ENCODE results near the gene FAM200A.

DNA sequence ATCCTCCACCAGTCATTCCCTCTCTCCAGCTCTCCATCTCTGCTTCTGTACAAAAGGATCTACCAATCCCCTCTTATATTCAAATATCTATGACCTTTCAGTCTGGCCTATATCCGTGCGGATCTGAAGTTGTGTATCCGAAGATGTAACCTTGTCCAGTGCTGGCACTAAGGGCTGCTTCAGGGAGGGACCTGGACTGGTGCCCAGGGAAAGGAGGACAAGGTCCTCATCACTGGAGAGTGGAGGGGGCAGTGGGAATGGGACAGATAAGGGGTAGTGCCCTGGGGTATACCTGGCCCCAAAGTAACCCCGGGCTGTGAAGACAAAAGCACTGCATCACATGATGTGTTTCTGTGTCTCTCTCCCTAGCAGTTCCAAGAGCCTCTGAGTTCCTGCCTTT is 47.9 kb upstream of the FAM200A start:
- TF ChIP-seq POLR2A (IDR thresholded peaks at IDR 0.05; ENCODE audit: borderline replicate concordance, extremely low read depth, insufficient read depth, insufficient read length), result no peak
- TF ChIP-seq, protein P1, sequence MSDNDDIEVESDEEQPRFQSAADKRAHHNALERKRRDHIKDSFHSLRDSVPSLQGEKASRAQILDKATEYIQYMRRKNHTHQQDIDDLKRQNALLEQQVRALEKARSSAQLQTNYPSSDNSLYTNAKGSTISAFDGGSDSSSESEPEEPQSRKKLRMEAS (IDR thresholded peaks at IDR 0.05), result no peak
- TF ChIP-seq EZH2 (IDR thresholded peaks at IDR 0.05), result no peak
- no peak for TF ChIP-seq SP1 (IDR thresholded peaks at IDR 0.05; ENCODE audit: low read depth)
- TF ChIP-seq POLR2AphosphoS5 (IDR thresholded peaks at IDR 0.05; ENCODE audit: low read depth, low read length), result no peak
- TF ChIP-seq, protein P2, sequence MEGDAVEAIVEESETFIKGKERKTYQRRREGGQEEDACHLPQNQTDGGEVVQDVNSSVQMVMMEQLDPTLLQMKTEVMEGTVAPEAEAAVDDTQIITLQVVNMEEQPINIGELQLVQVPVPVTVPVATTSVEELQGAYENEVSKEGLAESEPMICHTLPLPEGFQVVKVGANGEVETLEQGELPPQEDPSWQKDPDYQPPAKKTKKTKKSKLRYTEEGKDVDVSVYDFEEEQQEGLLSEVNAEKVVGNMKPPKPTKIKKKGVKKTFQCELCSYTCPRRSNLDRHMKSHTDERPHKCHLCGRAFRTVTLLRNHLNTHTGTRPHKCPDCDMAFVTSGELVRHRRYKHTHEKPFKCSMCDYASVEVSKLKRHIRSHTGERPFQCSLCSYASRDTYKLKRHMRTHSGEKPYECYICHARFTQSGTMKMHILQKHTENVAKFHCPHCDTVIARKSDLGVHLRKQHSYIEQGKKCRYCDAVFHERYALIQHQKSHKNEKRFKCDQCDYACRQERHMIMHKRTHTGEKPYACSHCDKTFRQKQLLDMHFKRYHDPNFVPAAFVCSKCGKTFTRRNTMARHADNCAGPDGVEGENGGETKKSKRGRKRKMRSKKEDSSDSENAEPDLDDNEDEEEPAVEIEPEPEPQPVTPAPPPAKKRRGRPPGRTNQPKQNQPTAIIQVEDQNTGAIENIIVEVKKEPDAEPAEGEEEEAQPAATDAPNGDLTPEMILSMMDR (IDR thresholded peaks at IDR 0.05 in 2 of 3, conservative IDR thresholded peaks at IDR 0.05 in 1 of 3; ENCODE audit: borderline replicate concordance in 1 of 3, insufficient read depth in 1 of 3, low read depth in 2 of 3, low read length in 2 of 3), result no peak
- no peak for TF ChIP-seq EZH2phosphoT487 (IDR thresholded peaks at IDR 0.05; ENCODE audit: borderline replicate concordance)
- no peak for TF ChIP-seq ELF1 (IDR thresholded peaks at IDR 0.05; ENCODE audit: borderline replicate concordance, low read depth)
- no peak for TF ChIP-seq ZNF274 (IDR thresholded peaks at IDR 0.05; ENCODE audit: low read depth, low read length)
- TF ChIP-seq, protein P3, sequence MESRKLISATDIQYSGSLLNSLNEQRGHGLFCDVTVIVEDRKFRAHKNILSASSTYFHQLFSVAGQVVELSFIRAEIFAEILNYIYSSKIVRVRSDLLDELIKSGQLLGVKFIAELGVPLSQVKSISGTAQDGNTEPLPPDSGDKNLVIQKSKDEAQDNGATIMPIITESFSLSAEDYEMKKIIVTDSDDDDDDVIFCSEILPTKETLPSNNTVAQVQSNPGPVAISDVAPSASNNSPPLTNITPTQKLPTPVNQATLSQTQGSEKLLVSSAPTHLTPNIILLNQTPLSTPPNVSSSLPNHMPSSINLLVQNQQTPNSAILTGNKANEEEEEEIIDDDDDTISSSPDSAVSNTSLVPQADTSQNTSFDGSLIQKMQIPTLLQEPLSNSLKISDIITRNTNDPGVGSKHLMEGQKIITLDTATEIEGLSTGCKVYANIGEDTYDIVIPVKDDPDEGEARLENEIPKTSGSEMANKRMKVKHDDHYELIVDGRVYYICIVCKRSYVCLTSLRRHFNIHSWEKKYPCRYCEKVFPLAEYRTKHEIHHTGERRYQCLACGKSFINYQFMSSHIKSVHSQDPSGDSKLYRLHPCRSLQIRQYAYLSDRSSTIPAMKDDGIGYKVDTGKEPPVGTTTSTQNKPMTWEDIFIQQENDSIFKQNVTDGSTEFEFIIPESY (IDR thresholded peaks at IDR 0.05; ENCODE audit: extremely low read depth, insufficient replicate concordance, low read length), result no peak

Data from HCT116 (cell line).